Activated T-helper 17 cell treated with anti-CD3 and anti-CD28 coated beads, Interleukin-2, amount 50 U/mL, for 72 hours (primary cell): ENCODE results near the gene PROP1. TPM values are rescaled to one million over a fixed set of nuclear protein-coding genes. Genes with fewer than 3 reads are reported as not detected.
"Not testable (repeated sequence)": the region's sequence is repeated elsewhere in the genome, so short reads cannot be mapped to it uniquely, and the experiment has no call there.

Experiments
- ATAC-seq: fragments of 150-1000 bp; cut with Tn5 transposase; replicated peaks from 2 replicates; pipeline ENCODE4 v1.10.0; 2021; ENCODE audit warnings: mild to moderate bottlenecking, moderate library complexity
- H3K27ac Mint-ChIP-seq: one replicate; pipeline ENCODE4 v1.8.0; 2022; ENCODE audit warnings: mixed read lengths
- H3K27me3 Mint-ChIP-seq: one replicate; pipeline ENCODE4 v1.8.0; 2022; ENCODE audit warnings: mixed read lengths
- H3K36me3 Mint-ChIP-seq: one replicate; pipeline ENCODE4 v1.8.0; 2022; ENCODE audit warnings: low read depth, mild to moderate bottlenecking, mixed read lengths
- H3K4me1 Mint-ChIP-seq: one replicate; pipeline ENCODE4 v1.8.0; 2022; ENCODE audit warnings: mixed read lengths
- H3K4me3 Mint-ChIP-seq: one replicate; pipeline ENCODE4 v1.8.0; 2022; ENCODE audit warnings: mild to moderate bottlenecking, mixed read lengths
- H3K9me3 Mint-ChIP-seq: one replicate; pipeline ENCODE4 v1.8.0; 2022; ENCODE audit warnings: mixed read lengths
- total RNA-seq, 2 donors: library from RNA; stranded (reverse); gene quantifications; one replicate each; pipeline ENCODE4 v1.2.3, GENCODE V29; 2022

Gene PROP1
- total RNA-seq, 2 donors from 2014 or later: not detected

DNA sequence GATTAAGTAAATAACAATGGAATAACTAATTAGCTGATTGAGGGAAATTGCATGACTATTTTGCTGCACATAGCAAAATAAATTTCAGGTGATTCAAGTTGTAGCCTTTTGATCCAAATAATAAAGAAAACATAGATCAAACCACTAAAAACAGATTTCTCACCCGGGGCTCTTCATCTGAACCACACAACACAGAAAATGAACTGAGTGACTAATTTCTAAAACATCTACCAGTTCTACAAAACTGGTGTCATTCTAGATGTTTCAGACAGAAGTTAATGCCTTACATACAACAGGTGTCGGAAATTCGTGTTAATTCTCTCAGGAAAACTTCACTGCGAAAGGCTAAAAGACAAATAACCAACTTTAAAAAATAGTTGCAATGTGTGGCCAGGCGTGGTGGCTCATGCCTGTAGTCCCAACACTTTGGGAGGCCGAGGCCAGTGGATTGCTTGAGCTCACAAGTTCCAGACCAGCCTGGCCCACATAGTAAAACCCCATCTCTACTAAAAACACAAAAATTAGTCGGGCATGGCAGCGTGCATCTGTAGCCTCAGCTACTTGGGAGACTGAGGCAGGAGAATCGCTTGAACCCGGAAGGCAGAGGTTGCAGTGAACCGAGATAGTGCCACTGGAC lies 6.9 kb downstream of the PROP1 start:
- no peaks in the 10 kb centered on the region for H3K4me1 Mint-ChIP-seq
- no peak for ATAC-seq
- no peaks in the 10 kb centered on the region for H3K9me3 Mint-ChIP-seq
- H3K27me3 Mint-ChIP-seq: peaks cover 32% of the 10 kb centered on the region
- H3K36me3 Mint-ChIP-seq: no peaks in the 10 kb centered on the region
- no peak overlapping the region for H3K27ac Mint-ChIP-seq
- no peak overlapping the region for H3K4me3 Mint-ChIP-seq

DNA sequence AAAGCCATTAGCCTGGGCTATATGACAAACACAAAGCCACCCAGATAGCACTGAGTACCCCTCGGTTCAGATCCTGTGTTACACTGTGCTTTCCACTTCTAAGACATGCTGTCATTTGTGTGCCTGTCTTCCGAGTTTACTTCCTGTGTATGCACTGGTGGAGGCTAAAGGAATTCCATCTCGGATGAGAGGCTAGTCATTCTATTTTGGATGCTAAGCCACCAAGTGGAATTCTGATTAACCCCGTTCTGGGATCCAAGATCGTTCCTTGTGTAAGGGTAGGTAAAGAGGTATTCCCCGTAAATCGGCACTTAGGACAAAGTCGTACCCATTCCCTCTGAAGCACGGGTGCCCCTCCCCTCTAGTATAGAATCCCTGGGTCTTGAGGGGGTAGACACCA lies 8.7 kb downstream of the PROP1 start:
- H3K36me3 Mint-ChIP-seq: no peaks in the 10 kb centered on the region
- H3K27ac Mint-ChIP-seq: no peak overlapping the region
- ATAC-seq: no peak
- H3K9me3 Mint-ChIP-seq: no peaks in the 10 kb centered on the region
- no peak overlapping the region for H3K4me3 Mint-ChIP-seq
- H3K27me3 Mint-ChIP-seq: peaks cover 43% of the 10 kb centered on the region
- H3K4me1 Mint-ChIP-seq: no peaks in the 10 kb centered on the region

DNA sequence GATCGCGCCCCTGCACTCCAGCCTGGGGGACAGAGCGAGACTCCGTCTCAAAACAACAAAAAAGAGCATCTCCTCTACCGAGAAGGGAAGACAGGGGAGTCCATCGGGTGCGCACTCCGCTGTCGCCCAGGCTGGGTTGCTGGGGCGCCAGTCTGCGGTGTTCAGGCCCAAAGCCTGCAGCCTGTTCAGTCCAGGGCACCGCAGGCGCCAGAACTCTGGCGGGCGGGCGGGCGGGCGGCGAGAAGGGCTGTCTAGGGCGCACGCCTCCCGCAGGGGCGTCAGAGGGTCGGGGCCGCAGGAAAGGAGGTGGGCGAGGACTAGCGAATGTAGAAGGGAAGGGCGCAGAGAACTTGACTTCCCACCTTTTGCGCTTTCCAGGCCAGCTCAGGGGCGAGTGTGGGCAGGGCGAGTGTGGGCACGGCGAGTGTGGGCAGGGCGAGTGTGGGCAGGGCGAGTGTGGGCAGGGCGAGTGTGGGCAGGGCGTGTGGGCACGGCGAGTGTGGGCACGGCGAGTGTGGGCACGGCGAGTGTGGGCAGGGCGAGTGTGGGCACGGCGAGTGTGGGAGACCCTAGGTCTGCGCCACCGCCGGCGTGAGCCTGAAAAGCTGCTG lies 10.5 kb downstream of the PROP1 start:
- peaks cover 46% of the 10 kb centered on the region for H3K27me3 Mint-ChIP-seq
- H3K27ac Mint-ChIP-seq: no peak overlapping the region
- H3K4me3 Mint-ChIP-seq: peak overlapping the region; percentile 26
- ATAC-seq: no peak
- H3K9me3 Mint-ChIP-seq: no peaks in the 10 kb centered on the region
- peaks cover 6% of the 10 kb centered on the region for H3K4me1 Mint-ChIP-seq
- H3K36me3 Mint-ChIP-seq: no peaks in the 10 kb centered on the region

DNA sequence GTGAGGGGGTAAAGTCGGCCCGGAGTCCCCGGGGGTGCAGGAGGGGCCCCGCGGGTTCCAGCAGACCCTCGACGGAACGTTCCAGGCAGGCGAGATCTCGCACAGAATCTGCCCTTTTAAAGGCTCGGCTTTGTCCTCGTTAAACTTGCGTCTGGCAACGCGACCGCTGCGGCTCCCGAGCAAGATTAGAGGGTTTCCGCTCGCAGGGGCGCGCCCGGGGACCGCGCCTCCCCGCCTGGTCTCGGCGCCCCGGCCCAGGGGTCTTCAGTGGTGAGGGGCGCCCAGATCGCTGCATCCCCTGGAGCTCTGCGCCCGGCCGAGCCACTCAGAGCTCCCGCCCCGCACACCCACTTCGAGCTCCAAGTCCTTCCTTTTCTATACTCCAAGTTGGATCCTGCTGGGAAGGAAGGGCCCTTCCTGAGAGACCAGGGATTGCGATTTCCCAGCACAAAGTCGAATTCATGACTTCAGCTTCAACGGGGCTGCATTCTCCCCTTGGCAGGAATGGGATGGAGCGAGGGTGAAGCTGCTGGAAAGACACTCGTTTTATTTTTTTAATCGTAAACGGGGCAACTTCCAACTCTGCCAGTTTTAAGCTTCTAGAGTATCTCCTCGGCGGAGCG lies 11.3 kb downstream of the PROP1 start:
- no peak for ATAC-seq
- H3K4me1 Mint-ChIP-seq: peaks cover 6% of the 10 kb centered on the region
- no peaks in the 10 kb centered on the region for H3K36me3 Mint-ChIP-seq
- peaks cover 46% of the 10 kb centered on the region for H3K27me3 Mint-ChIP-seq
- no peak overlapping the region for H3K27ac Mint-ChIP-seq
- H3K4me3 Mint-ChIP-seq: peak overlapping the region; percentile 26
- H3K9me3 Mint-ChIP-seq: no peaks in the 10 kb centered on the region

DNA sequence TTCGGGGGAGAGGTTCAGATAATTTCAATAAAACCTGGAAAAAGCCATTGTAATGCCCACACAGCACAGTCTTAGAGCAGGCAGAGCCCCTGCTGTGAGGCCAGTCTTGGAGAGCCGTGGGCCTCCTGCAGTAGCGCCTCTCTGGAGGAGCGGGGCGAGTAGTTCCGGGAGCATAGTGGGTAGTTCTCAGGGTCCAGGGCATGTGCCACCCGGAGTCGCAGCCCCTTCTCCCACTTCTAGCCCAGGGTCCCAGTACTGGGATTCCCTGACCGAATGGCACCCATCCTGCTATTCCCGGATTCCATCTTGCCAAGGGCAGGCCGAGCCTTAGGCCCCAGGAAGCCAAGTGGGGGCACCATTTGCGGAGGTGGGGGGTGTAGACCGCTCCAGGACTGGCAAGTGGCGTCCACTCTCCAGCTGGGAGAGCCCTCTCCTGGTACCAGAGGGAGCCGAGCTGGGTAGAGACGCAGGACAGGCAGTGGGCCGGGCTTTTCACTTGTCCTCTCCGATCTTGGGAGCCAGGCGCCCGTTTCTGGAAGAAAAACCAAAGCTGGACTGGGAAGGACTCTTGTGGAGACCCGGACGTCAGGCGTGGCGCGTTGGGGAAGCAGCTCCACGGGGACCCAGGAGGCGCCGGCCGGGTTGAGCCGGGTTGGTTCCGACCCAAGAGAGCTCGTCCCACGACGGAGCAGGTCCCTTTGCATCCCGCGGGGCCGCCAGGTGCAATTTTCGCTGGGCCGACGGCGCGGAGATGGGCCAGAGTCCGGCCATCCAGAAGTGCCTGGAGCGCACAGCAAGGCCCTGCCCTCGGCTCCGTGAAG lies 12.1 kb downstream of the PROP1 start:
- no peak overlapping the region for H3K27ac Mint-ChIP-seq

DNA sequence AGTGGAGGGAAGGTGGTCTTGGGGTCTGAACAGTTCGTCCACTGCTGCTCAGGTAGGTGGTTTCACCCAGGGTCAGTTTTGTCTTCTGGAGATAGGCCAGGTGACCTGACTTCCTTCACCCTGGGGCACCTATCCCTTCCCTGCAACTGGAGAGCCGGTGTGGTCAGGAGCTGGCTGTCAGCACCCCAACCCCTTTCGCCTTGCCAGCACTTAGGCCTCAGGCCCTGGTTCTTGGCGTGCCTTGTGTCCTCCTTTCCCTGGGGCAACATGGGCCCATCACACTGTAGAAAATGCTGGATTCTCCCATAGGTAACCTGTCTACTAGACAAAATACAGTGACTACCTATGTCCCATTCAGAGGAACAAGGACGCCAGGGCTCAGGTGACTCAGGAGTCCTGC lies 13.1 kb downstream of the PROP1 start:
- no peaks in the 10 kb centered on the region for H3K9me3 Mint-ChIP-seq
- no peak for ATAC-seq
- no peak overlapping the region for H3K27ac Mint-ChIP-seq
- H3K4me3 Mint-ChIP-seq: no peak overlapping the region
- H3K27me3 Mint-ChIP-seq: peaks cover 42% of the 10 kb centered on the region
- H3K4me1 Mint-ChIP-seq: peaks cover 6% of the 10 kb centered on the region
- no peaks in the 10 kb centered on the region for H3K36me3 Mint-ChIP-seq

More for the DNA sequence above, 12.1 kb downstream of the PROP1 start:
- Mint-ChIP-seq H3K9me3 (no peaks in the 10 kb centered on the region), H3K4me1 (peaks cover 6% of the 10 kb centered on the region), H3K36me3 (no peaks in the 10 kb centered on the region), H3K4me3 (no peak overlapping the region), H3K27me3 (peaks cover 43% of the 10 kb centered on the region)
- no peak for ATAC-seq

- peaks cover 6% of the 10 kb centered on the region for H3K4me1 Mint-ChIP-seq
- no peak overlapping the region for H3K4me3 Mint-ChIP-seq
- no peak overlapping the region for H3K27ac Mint-ChIP-seq
- H3K36me3 Mint-ChIP-seq: no peaks in the 10 kb centered on the region
- peaks cover 38% of the 10 kb centered on the region for H3K27me3 Mint-ChIP-seq
- ATAC-seq: no peak
- H3K9me3 Mint-ChIP-seq: no peaks in the 10 kb centered on the region
Observed at GRCh38 chr5:177982072-177982727, 13.8 kb downstream of the PROP1 start.

DNA sequence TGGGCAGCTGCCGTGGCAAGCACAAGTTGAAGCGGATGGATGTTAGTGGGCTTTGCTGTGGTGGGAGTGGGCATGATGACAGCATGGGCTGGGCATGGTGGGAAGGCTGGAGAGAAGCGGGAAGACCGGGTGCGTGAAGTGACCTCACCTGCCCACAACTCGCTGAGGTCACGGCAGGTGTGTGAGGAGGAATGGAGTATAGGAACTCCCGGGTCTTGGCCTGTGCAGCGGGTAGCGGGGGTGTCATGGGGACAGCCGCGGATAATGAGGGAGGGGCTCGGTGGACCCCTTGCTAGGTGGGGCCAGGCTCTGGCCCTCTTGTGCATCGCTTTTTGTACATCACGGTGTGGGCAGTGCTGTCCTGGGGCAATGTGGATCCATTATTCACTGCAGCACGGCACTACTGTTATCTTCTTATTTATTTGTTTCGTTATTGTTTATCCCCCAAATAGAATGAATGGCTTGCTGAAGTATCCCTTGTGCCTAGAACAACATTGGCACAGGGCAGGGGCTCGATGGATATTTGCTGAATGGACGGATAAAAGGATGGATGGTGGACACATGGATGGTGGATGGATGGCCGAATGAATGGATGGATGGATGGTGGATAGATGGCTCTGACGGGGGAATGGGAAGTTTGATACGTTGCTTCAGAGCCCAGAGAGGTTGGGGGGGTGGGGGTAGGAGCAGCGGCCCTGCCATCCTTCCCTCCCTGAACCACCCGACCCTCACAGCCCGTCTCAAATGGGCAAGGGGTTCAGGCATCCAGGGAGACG lies 14.6 kb downstream of the PROP1 start:
- Mint-ChIP-seq H3K4me3 (no peak overlapping the region), H3K4me1 (peaks cover 6% of the 10 kb centered on the region), H3K36me3 (no peaks in the 10 kb centered on the region), H3K9me3 (no peaks in the 10 kb centered on the region), H3K27ac (peak overlapping the region; percentile 6), H3K27me3 (peaks cover 34% of the 10 kb centered on the region)
- ATAC-seq: no peak

- no peaks in the 10 kb centered on the region for H3K9me3 Mint-ChIP-seq
- H3K27ac Mint-ChIP-seq: peak overlapping the region; percentile 48
- H3K4me1 Mint-ChIP-seq: peaks cover 6% of the 10 kb centered on the region
- ATAC-seq: no peak
- peaks cover 28% of the 10 kb centered on the region for H3K27me3 Mint-ChIP-seq
- no peaks in the 10 kb centered on the region for H3K36me3 Mint-ChIP-seq
- H3K4me3 Mint-ChIP-seq: no peak overlapping the region
Observed at GRCh38 chr5:177980743-177981151, 15.3 kb downstream of the PROP1 start.

DNA sequence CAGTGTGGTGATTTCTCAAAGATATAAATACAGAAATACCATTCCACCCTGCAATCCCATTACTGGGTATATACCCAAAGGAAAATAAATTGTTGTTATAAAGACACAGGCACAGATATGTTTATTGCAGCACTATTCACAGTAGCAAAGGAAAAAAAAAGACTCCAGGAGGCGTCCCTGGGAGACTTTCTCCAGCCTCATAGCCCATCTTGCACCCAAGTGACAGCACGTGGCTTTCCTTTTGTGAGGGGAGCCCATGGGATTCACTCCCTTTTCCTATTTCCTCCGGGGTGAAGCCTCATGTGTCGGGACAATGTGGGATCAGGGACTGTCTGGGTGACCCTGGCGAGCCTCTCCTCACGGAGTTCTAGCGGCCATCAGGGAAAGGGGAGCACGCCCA lies 18.4 kb downstream of the PROP1 start:
- H3K9me3 Mint-ChIP-seq, ATAC-seq, H3K4me3 Mint-ChIP-seq, H3K4me1 Mint-ChIP-seq, H3K27ac Mint-ChIP-seq, H3K27me3 Mint-ChIP-seq, H3K36me3 Mint-ChIP-seq: not testable (repeated sequence)

- H3K27ac Mint-ChIP-seq: no peak overlapping the region
- no peak for ATAC-seq
- no peaks in the 10 kb centered on the region for H3K27me3 Mint-ChIP-seq
- H3K4me3 Mint-ChIP-seq: no peak overlapping the region
- H3K9me3 Mint-ChIP-seq: no peaks in the 10 kb centered on the region
- H3K36me3 Mint-ChIP-seq: no peaks in the 10 kb centered on the region
- no peaks in the 10 kb centered on the region for H3K4me1 Mint-ChIP-seq
Observed at GRCh38 chr5:177973066-177973635, 22.9 kb downstream of the PROP1 start.

DNA sequence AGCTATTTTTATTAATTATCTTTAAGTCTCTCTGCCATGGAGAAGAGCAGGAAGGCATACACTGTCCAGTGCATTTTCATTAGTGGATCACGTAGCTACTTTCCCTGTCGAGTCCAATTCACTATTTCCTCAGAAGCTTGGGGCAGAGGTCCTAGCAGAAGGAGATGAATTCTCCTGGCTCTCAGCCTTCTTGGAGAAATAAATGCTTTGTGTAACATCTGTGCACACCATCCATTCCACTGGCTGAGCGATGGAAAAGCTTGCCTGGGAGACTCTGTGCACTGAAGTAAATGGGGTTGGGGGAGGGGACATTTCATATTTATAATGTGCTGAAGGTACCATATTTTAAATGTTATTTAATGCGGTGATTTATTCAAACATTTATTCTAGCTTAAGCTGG lies 23.4 kb downstream of the PROP1 start:
- Mint-ChIP-seq H3K27ac (no peak overlapping the region), H3K36me3 (no peaks in the 10 kb centered on the region), H3K27me3 (no peaks in the 10 kb centered on the region), H3K4me1 (no peaks in the 10 kb centered on the region), H3K4me3 (no peak overlapping the region), H3K9me3 (no peaks in the 10 kb centered on the region)
- no peak for ATAC-seq

DNA sequence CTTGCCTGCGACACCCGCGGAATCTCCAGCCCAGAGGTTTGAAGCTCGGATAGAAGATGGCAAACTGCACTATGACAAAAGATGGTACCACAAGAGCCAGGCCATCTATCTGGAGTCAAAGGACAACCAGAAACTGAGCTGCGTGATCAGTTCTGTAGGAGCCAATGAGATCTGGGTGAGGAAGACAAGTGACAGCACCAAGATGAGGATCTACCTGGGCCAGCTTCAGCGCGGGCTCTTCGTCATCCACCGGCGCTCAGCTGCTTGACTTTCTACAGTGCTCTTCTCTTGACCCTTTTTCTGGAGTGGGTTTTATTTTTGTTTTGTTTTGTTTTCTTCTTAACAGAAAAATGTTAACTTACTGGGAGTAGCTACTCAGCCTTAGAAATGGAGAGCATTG lies 24.0 kb downstream of the PROP1 start:
- not testable (repeated sequence) for ATAC-seq, H3K4me3 Mint-ChIP-seq, H3K4me1 Mint-ChIP-seq, H3K9me3 Mint-ChIP-seq, H3K36me3 Mint-ChIP-seq, H3K27ac Mint-ChIP-seq, H3K27me3 Mint-ChIP-seq
